ENCODE measurements around the gene SAPCD2.
A peak's percentile ranks its signal among the peaks of the same experiment; 100 is the strongest.
"Not testable (repeated sequence)": the region's sequence is repeated elsewhere in the genome, so short reads cannot be mapped to it uniquely, and the experiment has no call there.

SAPCD2 gene

GRCh38 chr9:137046088-137046787, 24.1 kb downstream of the SAPCD2 start, which contains the start of gene NPDC1:
Gene NPDC1 (minus strand): TSS chr9:137046177. CDS start chr9:137045989, 188 bp downstream.
- DNase-seq = peak; percentile 54

GRCh38 chr9:137045294-137046087, 24.9 kb downstream of the SAPCD2 start:
- peak; percentile 25 for DNase-seq

GRCh38 chr9:137044502-137045177, 25.7 kb downstream of the SAPCD2 start:
- DNase-seq = no peak

- DNase-seq = no peak
These were observed 26.3 kb downstream of the SAPCD2 start for GRCh38 chr9:137044037-137044436.

DNA sequence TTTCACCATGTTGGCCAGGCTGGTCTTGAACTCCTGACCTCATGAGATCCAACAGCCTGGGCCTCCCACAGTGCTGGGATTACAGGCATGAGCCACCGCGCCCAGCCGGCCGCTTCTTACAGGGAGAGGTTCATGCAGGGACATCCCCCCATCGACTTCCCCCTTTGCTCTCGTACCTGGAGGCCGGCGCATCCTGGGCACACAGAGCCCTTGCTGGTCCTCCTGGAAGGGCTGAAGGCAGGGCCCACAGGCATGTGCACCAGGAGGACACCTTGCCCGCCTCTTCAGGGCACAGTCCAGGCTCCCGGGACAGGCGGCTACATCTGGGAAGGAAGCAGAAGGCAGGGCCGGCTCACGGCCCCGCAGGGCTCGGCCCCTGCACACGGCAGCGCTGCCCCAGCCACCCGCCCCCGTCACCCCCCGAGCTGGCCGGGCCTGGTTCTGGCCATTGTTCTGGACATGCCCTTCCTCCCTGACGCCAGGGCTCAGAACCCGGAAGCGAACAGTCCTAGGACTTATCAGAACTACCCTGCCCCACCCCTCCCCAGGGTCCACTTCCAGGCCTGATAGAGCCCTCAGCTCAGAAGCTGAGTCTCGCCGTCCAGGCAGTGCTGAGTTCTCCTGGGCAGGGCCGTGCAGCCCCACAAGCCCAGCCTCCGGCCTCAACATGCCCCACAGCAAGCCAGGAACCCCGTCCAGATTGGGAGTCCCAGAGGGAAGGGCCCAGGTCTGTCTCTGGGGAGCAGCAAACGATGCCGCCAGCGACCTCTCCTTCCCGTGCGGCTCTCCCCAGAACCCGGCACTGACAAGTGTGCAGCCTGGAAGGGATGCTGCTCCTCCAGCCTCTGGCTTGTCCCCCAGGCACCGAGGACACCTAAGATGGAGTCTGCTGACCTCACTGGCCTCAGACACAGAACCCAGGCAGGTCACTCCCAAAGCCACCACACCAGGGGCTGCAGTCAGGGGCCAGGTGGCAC, 27.3 kb downstream of the SAPCD2 start:
- no peak for DNase-seq

DNA sequence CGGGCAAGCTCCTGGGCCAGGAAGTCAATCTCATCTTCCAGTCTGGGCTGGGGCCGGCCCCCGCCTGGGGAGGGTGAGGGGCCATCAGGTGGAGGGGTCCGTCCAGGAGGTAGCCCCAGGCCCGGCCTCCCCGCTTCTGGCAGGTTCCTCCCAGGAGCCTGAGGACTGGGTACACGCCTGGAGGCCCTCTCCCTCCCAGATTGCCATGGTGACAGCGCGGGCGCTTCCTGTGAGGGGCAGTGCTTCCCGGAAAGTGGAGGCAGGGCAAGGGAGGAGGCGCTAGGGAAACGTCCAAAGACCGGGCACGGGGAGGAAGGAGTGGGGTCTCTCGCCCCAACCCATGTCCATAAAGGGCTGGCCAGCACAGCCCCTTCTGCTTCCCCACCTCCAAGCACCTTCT, 29.2 kb downstream of the SAPCD2 start:
- DNase-seq = no peak

GRCh38 chr9:137040568-137040967, 29.8 kb downstream of the SAPCD2 start:
- DNase-seq = no peak

DNA sequence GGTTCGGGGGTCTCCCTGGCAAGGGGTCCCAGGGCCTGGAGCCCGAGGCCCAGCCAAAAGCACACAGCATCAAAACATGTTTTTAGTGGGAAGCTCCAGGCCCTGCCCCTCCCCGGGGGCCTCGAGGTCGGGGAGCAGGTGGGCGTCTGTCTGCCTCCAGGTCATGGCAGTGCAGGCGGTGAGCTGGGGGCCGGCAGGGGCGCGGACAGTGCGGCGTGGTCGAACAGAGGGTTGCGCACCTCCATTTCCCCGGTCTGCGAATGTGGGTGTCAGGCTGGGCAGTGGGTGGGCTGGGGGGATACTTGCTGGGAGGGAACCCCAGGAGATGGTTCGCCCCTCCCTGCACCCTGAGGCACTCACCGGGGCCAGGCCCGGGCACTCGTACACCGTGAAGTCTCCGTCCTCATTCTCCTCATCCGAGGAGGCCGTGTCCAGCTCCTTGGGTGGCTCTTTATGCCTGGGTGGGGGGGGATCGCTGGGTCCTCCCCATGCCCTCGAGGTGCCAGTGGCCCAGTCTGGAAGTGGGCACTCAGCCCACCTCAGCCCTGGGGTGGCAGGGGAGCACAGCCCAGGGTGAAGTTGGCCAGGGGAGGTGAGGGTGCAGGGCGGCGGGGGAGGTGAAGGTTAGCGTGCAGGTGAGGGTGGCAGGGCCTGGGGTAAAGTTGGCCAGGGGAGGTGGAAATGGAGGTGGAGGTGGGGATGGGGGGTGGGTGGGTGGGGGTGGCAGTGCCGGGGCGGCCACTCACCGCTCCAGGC, 30.6 kb downstream of the SAPCD2 start:
- DNase-seq = no peak

DNA sequence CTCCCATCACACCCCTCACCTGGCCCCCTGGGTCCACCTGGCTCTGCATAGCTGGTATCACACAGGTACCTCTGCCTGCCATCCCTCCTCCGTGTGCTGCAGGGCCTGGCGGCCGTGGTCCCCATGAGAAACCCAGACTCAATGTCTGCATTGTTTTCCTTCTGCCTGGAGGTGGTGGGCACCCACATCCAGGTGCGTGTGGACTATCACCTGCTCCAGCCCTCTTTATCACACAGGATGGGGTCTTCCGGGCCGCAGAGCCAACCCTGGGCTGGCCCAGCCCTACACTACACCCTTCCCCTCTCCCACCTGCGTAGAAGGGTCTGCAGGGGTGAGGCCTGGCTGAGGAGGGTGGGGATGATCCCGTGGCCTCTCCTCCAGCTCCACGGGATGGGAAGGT, 31.4 kb downstream of the SAPCD2 start:
- DNase-seq = no peak

DNA sequence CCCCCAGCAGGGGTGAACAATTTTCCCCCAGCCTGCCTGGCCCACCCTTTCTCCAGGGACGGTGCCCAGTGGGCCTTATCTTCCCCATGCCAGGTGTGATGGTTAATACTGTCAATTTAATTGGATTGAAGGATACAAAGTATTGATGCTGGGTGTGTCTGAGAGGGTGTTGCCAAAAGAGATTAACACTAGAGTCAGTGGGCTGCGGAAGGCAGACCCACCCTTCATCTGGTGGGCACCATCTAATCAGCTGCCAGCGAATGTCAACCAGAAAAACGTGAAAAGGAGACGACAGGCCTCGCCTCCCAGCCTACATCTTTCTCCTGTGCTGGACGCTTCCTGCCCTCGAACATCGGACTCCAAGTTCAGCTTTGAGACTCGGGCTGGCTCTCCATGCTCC, 32.9 kb downstream of the SAPCD2 start:
- DNase-seq = no peak

- DNase-seq = no peak
These were observed 33.3 kb downstream of the SAPCD2 start for GRCh38 chr9:137037035-137037434.

GRCh38 chr9:137035937-137036336, 34.4 kb downstream of the SAPCD2 start:
- DNase-seq = no peak

DNA sequence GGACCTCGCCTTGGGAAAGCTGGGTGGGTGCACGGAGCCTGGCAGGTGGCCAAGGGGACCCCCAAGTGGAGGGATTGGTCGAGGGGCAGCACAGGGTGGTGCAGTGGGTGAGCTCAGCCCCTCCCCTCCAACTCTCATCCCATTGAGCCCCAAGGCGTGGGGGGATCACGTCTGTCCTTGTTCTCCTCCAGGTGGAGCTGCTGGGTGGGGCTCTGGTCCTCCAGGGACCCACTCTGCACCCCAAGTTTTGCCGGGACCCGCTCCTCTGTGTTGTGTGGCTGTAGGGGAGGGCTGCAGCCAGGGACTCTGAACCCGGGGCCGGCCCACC, 34.9 kb downstream of the SAPCD2 start:
- DNase-seq = no peak

- peak; percentile 63 for DNase-seq
These were observed 35.4 kb downstream of the SAPCD2 start for GRCh38 chr9:137034709-137035506.

DNA sequence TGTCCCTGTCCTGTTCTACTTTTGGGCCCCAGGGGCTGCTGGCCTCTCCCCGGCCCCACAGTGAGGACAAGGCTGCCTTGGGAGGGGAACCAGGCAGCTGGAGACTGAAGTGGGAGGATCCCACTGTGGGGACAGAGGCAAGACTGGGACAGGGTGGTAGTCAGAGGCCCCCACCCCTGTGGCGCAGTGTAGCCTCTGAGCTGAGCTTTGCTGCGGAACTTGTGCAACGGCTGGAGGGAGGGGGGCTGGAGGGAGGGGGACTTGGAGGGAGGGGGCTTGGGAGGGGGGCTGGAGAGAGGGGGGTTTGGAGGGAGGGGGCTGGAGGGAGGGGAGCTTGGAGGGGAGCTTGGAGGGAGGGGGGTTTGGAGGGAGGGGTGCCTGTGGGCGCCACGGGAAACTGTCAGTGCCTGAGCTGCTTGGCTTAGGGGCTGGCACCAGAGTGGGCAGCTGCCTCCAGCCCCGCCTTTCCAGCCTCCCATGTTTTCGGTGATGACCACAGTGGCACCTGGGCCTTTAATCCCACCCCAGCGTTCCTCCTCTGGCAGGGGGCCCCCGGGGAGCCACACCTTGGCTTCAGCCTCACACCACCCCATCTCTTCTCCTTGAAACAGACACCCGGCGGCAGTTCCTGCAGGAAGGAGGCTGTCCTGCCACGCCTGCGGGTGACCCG, 36.2 kb downstream of the SAPCD2 start:
- DNase-seq = no peak

- DNase-seq = not testable (repeated sequence)
These were observed 36.9 kb downstream of the SAPCD2 start for GRCh38 chr9:137033481-137033880.

GRCh38 chr9:137032858-137033257, 37.5 kb downstream of the SAPCD2 start:
- DNase-seq = no peak

DNA sequence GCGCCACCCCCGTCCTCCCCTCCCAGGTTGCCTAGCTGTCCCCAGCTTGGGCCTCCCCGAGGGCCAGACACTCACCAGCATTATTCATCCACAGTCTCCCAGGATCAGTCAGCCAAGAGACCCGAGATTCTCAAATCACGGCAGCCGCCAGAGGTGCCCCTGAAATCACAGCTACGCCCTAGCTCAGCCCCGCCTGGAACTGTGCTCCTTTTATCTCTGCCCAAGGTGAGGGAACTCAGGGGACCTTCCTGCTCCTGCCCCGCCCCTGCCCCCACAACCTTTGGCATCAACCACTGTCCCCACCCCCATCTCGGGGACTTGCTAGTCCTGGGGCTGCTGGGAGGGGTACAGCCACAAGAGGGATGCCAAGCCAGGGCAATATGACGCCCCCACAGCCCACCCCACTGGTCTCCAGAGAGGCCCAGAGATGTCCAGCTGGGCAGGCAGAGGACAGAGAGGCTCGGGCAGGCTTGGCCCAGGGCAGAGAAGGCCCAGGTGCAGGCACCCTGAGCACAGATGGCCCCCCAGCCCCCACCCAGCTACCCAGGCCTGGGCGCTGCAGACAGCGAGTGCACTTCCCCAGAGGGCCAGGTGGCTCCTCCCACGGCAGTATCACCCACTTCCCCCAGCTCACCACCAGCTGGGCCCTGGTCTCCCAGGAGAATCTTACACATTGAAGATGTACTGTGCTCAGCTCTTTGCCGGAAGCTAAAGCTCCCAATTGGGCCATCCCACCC, 38.3 kb downstream of the SAPCD2 start, which contains the start of gene FUT7:
TSS of gene FUT7 (minus strand) at position 185 of the 737 bp plus-strand sequence. CDS start at position 88, 97 bp downstream.
- DNase-seq = no peak
